Ectodermal cell (in vitro differentiated cells): ENCODE data around the gene HOXD11.

Source experiments
- H3K27ac ChIP-seq: 2 replicates; pipeline ENCODE4 v1.7.0; 2013; ENCODE audit warnings: mild to moderate bottlenecking, low read depth, low read length; ENCODE audit not compliant: insufficient read depth, poor library complexity, severe bottlenecking
- H3K27me3 ChIP-seq: 2 replicates; pipeline ENCODE4 v1.7.0; 2013; ENCODE audit warnings: mild to moderate bottlenecking, low read length; ENCODE audit not compliant: insufficient read depth, control insufficient read depth, poor library complexity, severe bottlenecking
- H3K36me3 ChIP-seq: one replicate; pipeline ENCODE4 v1.7.0; 2013; ENCODE audit warnings: low read length; ENCODE audit not compliant: control insufficient read depth, insufficient read depth
- H3K4me1 ChIP-seq: one replicate; pipeline ENCODE4 v1.7.0; 2013; ENCODE audit warnings: low read length; ENCODE audit not compliant: control insufficient read depth, insufficient read depth
- H3K4me3 ChIP-seq: 2 replicates; pipeline ENCODE4 v1.7.0; 2013; ENCODE audit warnings: low read depth, low read length, control low read depth; ENCODE audit not compliant: insufficient read depth
- H3K9me3 ChIP-seq: 2 replicates; pipeline ENCODE4 v1.7.0; 2013; ENCODE audit warnings: mild to moderate bottlenecking, low read length, moderate library complexity; ENCODE audit not compliant: control insufficient read depth
- WGBS, 2 experiments: methylation state at CpG; one replicate each; pipeline ENCODE4 v1.1.7; 2013; ENCODE audit warnings: missing lambda C conversion rate in 2 of 2; 5-methylcytosine and 5-hydroxymethylcytosine counted together

HOXD11 gene

DNA sequence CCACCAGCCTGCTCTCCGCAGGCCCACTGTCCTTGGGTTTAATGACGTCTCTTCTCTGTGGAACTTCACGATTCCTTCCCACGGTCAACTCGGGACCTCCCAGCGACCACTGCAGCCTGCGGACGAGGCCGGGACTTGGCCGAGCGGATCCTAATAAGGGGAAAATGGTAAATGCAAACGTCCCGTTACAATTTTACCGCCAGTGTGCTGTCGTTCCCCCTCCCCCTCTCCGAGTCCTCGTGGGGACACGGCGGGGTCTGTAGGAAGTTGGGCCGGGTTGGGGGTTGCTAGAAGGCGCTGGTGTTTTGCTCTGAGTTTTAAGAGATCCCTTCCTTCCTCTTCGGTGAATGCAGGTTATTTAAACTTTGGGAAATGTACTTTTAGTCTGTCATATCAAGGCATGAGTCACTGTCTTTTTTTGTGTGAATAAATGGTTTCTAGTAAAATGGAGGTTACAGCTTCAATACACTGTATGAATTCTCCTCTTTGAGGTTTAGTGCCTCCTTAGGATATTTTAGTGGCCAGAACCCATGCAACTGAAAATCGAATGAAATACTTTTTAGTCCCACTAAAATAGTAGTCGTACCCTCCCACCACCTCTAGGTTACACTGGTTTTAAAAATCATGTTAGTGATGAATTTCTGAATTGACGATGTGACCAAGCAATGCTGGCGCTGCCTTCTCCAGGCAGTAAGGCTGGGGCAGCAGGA, 2.3 kb downstream of the HOXD11 start:
- Histone ChIP-seq H3K9me3 (no peaks in the 10 kb centered on the region), H3K4me3 (no peak overlapping the region), H3K4me1 (no peaks in the 10 kb centered on the region), H3K27me3 (peaks cover 100% of the 10 kb centered on the region), H3K36me3 (no peaks in the 10 kb centered on the region), H3K27ac (no peak overlapping the region)
- 5 to 8% methylated on average over 25 to 26 of the region's 26 CpGs for WGBS, 2 experiments

DNA sequence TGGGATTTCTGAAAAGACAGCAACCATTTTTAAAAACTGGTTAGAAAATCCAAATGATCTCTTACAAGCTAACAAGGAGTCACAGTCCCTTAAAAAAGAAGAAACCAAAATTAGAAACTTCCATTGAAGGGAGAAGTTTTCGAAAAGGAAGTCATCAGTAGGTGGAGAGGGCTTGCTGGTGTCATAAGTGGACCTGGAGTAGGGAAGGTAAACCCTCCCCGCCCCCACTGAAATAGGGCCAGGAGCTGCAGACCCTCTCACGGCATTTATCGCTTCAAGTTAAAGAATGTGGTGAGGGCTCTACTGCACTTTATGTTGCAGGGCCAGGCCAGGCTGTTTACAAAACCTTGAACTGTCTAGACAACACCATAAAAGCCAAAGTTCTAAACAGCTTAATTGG, 2.9 kb downstream of the HOXD11 start:
- Histone ChIP-seq H3K27me3 (peaks cover 100% of the 10 kb centered on the region), H3K36me3 (no peaks in the 10 kb centered on the region), H3K4me3 (no peak overlapping the region), H3K9me3 (no peaks in the 10 kb centered on the region), H3K4me1 (no peaks in the 10 kb centered on the region), H3K27ac (no peak overlapping the region)
- WGBS, 2 experiments: 31 to 33% methylated on average over 4 of the region's 4 CpGs

DNA sequence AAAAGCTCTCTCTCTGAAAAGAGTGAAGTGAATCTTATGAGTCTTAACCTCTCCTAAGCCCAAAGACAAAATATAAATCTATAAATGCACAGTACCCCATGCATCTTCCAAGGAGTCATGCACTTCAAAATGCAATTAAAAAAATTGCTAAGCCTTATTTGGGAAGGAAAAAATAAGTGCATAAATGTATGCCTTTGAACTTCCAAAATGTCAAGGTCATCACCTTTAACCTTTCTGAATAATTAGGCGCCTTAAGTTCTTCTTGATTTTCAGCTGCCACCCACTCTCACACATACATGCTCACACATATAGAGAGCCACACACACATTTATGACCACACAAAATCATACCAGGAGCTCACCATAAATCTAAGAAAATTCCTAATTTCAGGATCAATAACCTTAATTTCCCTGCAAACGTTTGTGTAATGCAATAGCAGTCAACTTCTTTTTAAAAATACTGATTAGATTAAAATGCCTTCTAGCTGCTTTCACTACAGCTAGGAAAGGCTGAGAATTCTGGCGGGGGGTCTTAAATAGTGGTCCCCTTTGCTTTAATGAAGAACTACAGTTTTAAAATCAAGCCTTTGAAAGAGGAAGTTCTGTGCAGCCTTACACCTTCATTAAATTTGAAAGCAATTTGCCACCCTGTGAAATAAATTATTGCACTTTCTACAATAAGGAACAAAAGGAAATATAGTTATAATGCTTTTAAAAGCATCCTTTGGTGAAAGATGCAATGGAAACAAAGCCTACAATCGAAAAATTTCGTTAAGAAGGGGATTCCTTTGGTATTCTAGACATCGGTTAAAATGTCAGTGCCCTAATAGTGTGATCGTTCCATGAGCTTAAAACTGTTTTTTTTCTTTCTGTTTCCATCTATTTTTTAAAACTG, 3.6 kb downstream of the HOXD11 start:
- Histone ChIP-seq H3K36me3 (no peaks in the 10 kb centered on the region), H3K4me1 (no peaks in the 10 kb centered on the region), H3K9me3 (no peaks in the 10 kb centered on the region), H3K27me3 (peaks cover 100% of the 10 kb centered on the region), H3K4me3 (no peak overlapping the region), H3K27ac (no peak overlapping the region)
- WGBS, 2 experiments: 30 to 31% methylated on average over 6 to 7 of the region's 7 CpGs

DNA sequence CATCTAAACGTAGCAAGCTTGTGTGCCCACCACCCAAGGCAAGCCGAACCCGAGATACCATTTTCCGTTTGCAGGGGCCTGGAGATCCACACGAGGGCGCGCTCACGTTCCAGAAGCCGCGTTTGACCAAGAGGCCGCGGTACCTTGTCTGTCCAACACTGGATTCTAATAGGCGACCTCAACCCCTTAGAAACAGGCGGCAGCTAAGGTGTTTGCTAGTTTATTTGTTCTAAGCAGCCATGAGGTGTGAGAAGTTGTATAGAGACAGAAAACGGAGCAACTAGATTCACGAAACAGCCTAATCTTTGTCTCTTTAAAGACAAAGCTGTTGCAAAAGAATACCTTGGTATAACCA, 4.2 kb downstream of the HOXD11 start:
- Histone ChIP-seq H3K36me3 (no peaks in the 10 kb centered on the region), H3K27me3 (peaks cover 100% of the 10 kb centered on the region), H3K9me3 (no peaks in the 10 kb centered on the region), H3K27ac (no peak overlapping the region), H3K4me1 (no peaks in the 10 kb centered on the region), H3K4me3 (no peak overlapping the region)
- 1 to 3% methylated on average over 16 of the region's 16 CpGs for WGBS, 2 experiments

DNA sequence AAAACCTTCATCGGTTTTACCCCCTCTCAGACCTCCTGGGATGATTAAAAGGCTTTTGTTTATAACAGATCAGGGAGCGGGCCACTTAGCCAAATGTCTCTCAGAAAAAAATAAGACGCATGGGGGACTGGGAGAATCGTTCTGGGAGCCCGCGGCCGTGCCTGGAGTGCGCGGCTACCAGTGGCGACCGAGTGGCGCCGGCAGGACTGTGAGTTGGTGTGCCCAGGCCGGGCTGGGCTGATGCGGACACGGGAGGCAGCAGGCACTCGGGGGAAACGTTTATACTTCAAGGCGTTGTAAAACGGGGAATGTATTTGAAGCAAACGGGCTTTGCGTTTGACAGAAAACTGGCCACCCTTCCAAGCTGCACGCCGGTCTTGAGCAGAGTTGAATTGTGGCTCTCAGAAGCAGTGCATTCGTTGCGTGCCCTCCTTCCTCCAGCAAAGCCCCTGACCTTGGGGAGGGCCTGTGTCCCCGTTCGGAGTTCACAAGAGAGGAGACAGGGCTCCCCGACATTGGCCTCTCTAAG, 4.8 kb downstream of the HOXD11 start:
- WGBS, 2 experiments: 4 to 7% methylated on average over 28 to 29 of the region's 29 CpGs
- Histone ChIP-seq H3K27me3 (peaks cover 100% of the 10 kb centered on the region), H3K4me3 (no peak overlapping the region)

DNA sequence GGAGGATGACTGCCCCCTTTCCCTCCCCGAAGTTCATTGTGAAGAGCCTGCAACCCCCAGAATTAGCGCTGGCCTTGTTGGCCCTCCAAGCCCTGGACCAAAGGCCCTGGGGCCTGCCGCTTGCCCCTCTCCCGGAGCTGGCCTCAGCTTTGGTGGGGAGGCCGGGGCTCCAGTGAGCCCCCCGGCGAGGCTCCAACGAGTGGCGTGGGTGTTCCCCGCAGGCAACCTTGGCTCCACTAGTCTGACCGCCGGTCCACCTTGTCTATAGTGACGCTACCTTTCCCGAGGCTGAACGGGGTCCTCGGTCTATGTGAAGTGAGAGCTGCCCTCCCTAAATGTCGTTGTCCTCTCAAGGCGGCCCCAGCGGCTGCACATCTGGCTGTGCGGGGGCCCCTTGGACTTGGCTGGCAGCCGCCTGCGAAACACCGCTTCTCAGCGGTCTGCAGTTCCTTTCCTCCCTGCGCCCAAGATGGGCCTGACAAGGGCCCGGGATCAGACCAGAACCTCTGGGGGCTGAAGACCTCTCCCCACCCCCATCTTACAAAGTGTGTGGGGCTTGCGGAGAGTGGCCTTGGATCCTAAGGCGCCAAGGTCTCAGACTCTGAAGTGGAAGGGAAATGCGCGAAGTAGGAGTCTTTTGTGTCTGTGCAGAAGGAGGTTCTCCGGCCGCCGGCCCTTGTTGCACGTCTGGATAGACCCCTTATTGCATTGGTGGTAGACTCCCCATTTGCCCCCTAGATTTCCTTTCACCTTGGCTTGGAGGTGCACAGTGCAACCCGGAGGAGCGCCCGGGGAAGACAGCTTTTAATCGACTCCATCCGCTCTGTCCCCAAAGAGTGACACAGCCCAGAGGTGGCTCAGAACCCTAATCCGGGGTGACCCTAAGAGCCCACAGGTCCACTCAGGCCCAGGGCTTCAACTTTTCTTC, 5.6 kb downstream of the HOXD11 start:
- no peaks in the 10 kb centered on the region for H3K36me3 ChIP-seq
- H3K4me1 ChIP-seq: no peaks in the 10 kb centered on the region
- WGBS, 2 experiments: 9 to 11% methylated on average over 39 to 40 of the region's 40 CpGs
- no peaks in the 10 kb centered on the region for H3K9me3 ChIP-seq
- no peak overlapping the region for H3K4me3 ChIP-seq
- H3K27me3 ChIP-seq: peaks cover 100% of the 10 kb centered on the region
- H3K27ac ChIP-seq: no peak overlapping the region

More for the DNA sequence above, 4.8 kb downstream of the HOXD11 start:
- no peak overlapping the region for H3K27ac ChIP-seq
- H3K4me1 ChIP-seq: no peaks in the 10 kb centered on the region
- H3K9me3 ChIP-seq: no peaks in the 10 kb centered on the region
- H3K36me3 ChIP-seq: no peaks in the 10 kb centered on the region

DNA sequence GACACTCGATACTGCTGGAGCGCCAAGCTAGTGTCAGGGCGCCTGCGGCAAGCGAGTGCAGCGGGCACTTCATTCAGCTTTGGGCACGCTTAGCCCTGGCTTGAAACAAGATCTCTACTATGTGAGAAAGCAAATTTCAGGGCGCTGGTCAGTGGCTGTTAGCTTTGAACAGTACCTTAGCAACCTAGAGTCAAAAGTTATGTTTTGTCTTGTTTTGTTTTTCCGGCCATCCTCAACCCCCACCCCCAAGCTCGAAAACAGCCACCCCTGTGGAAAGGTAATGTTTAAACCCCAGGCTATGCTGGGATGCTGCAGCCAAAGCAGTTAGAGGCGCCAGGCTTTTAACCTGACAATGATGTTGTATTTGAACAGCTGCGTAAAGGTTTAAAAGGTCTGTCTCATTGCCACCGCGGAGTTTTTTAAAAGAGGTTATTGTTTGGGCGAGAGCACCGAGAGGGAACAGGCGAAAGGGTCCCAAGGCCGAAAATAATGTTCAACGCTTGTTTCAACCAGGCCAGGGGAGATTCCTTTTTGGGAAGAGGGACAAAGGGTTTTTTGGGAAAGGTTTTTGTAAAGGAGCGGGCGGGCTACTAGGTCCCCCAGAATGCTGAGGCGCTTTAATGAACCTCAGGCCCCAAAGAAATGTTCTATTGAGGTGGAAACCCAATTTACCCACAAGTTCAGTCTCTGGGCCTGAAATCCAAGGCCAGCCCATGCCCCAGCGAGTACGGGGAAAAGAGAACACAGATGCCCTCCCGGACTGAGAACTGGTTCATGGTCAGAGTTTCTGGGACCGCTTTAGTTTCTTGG, 7.2 kb downstream of the HOXD11 start:
- no peaks in the 10 kb centered on the region for H3K9me3 ChIP-seq
- peaks cover 100% of the 10 kb centered on the region for H3K27me3 ChIP-seq
- H3K4me3 ChIP-seq: no peak overlapping the region
- 7% methylated on average over 25 to 26 of the region's 26 CpGs for WGBS, 2 experiments
- no peaks in the 10 kb centered on the region for H3K36me3 ChIP-seq
- no peak overlapping the region for H3K27ac ChIP-seq
- no peaks in the 10 kb centered on the region for H3K4me1 ChIP-seq

DNA sequence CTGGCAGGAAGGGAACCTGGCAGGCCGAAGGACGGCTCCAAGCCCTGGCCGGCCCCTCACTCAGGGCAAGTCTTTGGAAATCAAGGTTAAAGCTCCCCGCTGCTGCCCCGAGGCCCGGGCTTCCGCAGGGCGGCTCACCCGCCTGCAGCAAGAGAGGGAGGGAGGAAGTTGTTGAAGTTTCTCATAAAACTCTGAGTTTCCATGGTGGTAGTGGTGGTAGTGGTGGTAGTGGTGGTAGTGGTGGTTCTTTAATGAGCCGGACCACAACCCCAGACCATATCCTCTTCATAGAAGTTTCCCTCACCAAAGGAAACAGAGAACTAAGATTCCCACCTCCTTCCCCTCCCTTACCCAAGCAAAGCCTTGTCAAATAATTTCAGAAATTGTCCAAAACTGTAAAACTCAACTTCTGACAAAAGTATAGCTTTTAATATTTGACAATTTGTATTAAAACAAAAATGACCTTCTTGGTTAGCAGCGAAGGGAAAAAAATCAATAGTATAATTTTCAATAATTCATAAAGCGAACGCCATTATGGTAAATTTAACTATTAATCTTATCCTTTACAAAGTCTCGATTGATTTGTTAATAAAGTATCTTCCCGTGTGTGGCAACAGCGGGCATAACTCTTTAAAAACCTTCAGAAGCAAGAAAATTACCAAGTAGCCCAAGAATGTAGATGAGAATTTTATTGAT, 8.0 kb downstream of the HOXD11 start:
- H3K27me3 ChIP-seq: peaks cover 100% of the 10 kb centered on the region
- no peak overlapping the region for H3K4me3 ChIP-seq
- H3K9me3 ChIP-seq: no peaks in the 10 kb centered on the region
- H3K4me1 ChIP-seq: no peaks in the 10 kb centered on the region
- 8 to 27% methylated on average over 10 to 15 of the region's 16 CpGs for WGBS, 2 experiments
- H3K27ac ChIP-seq: no peak overlapping the region
- no peaks in the 10 kb centered on the region for H3K36me3 ChIP-seq
